Measurements from ENCODE around the gene CUX1. TPM values are rescaled to one million over a fixed set of nuclear protein-coding genes. Genes with fewer than 3 reads are reported as not detected.

Gene CUX1
- polyA plus RNA-seq, 1 experiment, result 29.7 TPM

GRCh38 chr7:102253973-102254370, 436.5 kb downstream of the CUX1 start:
- Histone ChIP-seq H3K27me3 (ENCODE audit: control insufficient read depth, insufficient read depth, low read length) (no peaks in the 10 kb centered on the region), H3K27ac (ENCODE audit: low read depth, low read length) (no peak overlapping the region), H3K9me3 (ENCODE audit: control insufficient read depth, insufficient read depth, low read length) (no peaks in the 10 kb centered on the region; the same call in 1 of the 2 replicates), H3K4me3 (ENCODE audit: low read depth, low read length) (no peak overlapping the region)
- ChIA-PET POLR2A (no interaction called here), CTCF (no interaction called here)
- no peak for DNase-seq (ENCODE audit: low read depth, low spot score)
- no peak for TF ChIP-seq CTCF (IDR thresholded peaks at IDR 0.05; ENCODE audit: low read depth, low read length)

DNA sequence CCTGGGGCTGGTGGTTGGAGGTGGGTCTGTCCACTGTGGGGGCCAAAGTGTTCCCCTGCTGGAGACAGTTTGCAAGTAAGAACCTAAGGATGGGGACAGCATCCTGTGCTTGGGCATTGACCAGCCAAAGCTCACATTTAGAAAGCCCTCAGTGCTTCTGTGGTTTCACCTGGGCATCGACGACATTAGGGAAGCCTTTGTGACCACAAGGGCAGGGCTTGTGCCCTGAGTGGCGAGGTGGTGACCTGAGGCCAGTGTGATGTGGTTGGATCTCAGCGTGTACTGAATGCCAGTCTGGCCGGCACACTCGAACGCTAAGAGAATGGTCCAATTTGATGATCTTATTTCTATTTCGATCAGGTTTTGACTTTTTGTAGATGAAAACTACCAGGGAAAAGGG, 437.1 kb downstream of the CUX1 start:
- no peak for TF ChIP-seq CTCF (IDR thresholded peaks at IDR 0.05; ENCODE audit: low read depth, low read length)
- Histone ChIP-seq H3K9me3 (ENCODE audit: control insufficient read depth, insufficient read depth, low read length) (no peaks in the 10 kb centered on the region; the same call in 1 of the 2 replicates), H3K27ac (ENCODE audit: low read depth, low read length) (no peak overlapping the region), H3K27me3 (ENCODE audit: control insufficient read depth, insufficient read depth, low read length) (no peaks in the 10 kb centered on the region), H3K4me3 (ENCODE audit: low read depth, low read length) (no peak overlapping the region)
- CTCF ChIA-PET, result no interaction called here
- POLR2A ChIA-PET, result no interaction called here
- DNase-seq (ENCODE audit: low read depth, low spot score), result no peak

GRCh38 chr7:102255501-102255900, 438.1 kb downstream of the CUX1 start:
- ChIA-PET POLR2A (no interaction called here), CTCF (interaction anchor here (0.9 kb wide), 1 partner anchor 717 kb away, joined by 3 read pairs; no protein-coding TSS in a partner anchor)
- Histone ChIP-seq H3K4me3 (ENCODE audit: low read depth, low read length) (no peak overlapping the region), H3K27ac (ENCODE audit: low read depth, low read length) (no peak overlapping the region), H3K9me3 (ENCODE audit: control insufficient read depth, insufficient read depth, low read length) (no peaks in the 10 kb centered on the region; the same call in 1 of the 2 replicates), H3K27me3 (ENCODE audit: control insufficient read depth, insufficient read depth, low read length) (no peaks in the 10 kb centered on the region)
- no peak for DNase-seq (ENCODE audit: low read depth, low spot score)
- no peak for TF ChIP-seq CTCF (IDR thresholded peaks at IDR 0.05; ENCODE audit: low read depth, low read length)

DNA sequence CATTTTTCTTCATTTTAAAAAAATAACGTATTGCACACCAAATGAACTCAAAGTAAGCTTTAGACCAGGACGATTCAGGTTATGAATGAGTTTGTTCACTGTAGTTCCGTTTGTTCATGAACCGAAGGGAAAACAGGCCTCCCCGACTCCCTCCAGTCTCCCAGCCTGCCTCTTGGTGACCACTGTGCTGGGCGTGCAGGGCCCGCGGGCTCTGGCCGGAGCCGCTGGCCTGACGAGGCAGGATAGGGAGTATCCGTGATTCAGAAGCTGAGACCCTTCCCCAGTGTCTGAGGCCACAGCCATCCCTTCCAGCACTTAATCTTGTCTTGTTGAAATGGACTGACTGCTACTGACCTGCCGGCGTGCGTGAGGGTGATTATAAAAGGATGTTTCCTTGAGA, 438.5 kb downstream of the CUX1 start:
- DNase-seq (ENCODE audit: low read depth, low spot score), result no peak
- TF ChIP-seq CTCF (IDR thresholded peaks at IDR 0.05; ENCODE audit: low read depth, low read length), result no peak
- Histone ChIP-seq H3K4me3 (ENCODE audit: low read depth, low read length) (no peak overlapping the region), H3K27me3 (ENCODE audit: control insufficient read depth, insufficient read depth, low read length) (no peaks in the 10 kb centered on the region), H3K27ac (ENCODE audit: low read depth, low read length) (no peak overlapping the region), H3K9me3 (ENCODE audit: control insufficient read depth, insufficient read depth, low read length) (no peaks in the 10 kb centered on the region; the same call in 1 of the 2 replicates)
- ChIA-PET CTCF (interaction anchor here (0.9 kb wide), 1 partner anchor 717 kb away, joined by 3 read pairs; no protein-coding TSS in a partner anchor), POLR2A (no interaction called here)

DNA sequence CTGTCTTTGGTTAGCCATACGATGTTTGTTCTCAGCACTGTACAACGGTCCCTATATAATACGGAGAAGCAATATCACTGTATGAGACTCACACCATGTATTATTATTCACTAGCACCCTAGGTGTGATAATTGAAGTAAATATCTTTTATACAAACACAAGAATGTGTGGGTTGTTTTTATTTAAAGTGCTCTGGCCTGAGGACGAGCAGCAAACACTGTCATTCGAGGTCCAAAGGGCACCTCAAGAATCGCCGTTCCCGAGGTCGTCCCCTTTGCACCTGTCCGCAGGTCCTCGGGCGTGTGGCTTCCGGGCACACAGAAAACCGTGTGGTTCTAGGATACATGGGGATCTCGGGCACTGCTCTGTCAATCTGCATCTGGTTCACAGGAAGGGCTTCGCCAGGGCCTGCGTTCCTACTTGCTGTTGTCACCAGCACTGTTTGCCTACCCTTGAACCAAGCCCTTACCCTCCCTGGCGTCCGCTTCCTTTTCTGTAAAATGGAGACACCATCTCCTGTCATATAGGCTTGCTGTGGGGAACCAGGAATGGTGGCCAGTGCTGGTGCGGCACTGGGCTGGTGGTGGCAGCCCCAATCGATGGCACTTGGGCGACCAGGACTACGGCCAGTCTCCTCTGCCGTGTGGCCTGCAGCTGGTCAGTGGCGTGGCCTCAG, 440.8 kb downstream of the CUX1 start:
- Histone ChIP-seq H3K4me3 (ENCODE audit: low read depth, low read length) (no peak overlapping the region), H3K27ac (ENCODE audit: low read depth, low read length) (no peak overlapping the region), H3K9me3 (ENCODE audit: control insufficient read depth, insufficient read depth, low read length) (no peaks in the 10 kb centered on the region; the same call in 1 of the 2 replicates), H3K27me3 (ENCODE audit: control insufficient read depth, insufficient read depth, low read length) (no peaks in the 10 kb centered on the region)
- DNase-seq (ENCODE audit: low read depth, low spot score), result no peak
- ChIA-PET POLR2A (no interaction called here), CTCF (no interaction called here)
- no peak for TF ChIP-seq CTCF (IDR thresholded peaks at IDR 0.05; ENCODE audit: low read depth, low read length)

Data from AG04450 (cell line).